AG04449 (cell line): ENCODE measurements around the gene HADHB.

Source experiments
- CTCF ChIA-PET: fragments of 350-600 bp; formaldehyde crosslinking; extraction: SDS; loops from one replicate; lab custom pipeline; 2021; ENCODE audit warnings: antibody characterized with exemption; lab: Yijun Ruan, JAX
- POLR2A ChIA-PET: fragments of 400-600, 350-600 bp; formaldehyde crosslinking; extraction: SDS; loops from one replicate; lab custom pipeline; 2020; ENCODE audit warnings: antibody characterized with exemption, inconsistent platforms; lab: Yijun Ruan, JAX
- DNase-seq: peaks from one replicate; pipeline ENCODE4 v3.0.0-alpha.2; 2010; ENCODE audit warnings: low read depth, low spot score
- H3K4me3 ChIP-seq: 2 replicates; pipeline ENCODE4 v1.5.1; 2011; ENCODE audit warnings: low read depth, mild to moderate bottlenecking, control low read depth, low read length
- CTCF ChIP-seq: IDR thresholded peaks from one replicate; pipeline ENCODE4 v1.5.1; 2011; ENCODE audit warnings: mild to moderate bottlenecking, moderate library complexity, low read length, control low read depth, inconsistent platforms; ENCODE audit not compliant: insufficient read depth; ENCODE audit errors: missing control alignments

HADHB gene

GRCh38 chr2:26203906-26204305 is 40.8 kb upstream of the HADHB start:
- no peak overlapping the region for H3K4me3 ChIP-seq
- no peak for TF ChIP-seq CTCF
- CTCF ChIA-PET: no interaction called here
- POLR2A ChIA-PET: no interaction called here
- DNase-seq: no peak

- ChIA-PET CTCF (interaction anchor here (1.9 kb wide), 1 partner anchor 27 kb away, joined by 8 read pairs; no protein-coding TSS in a partner anchor), POLR2A (no interaction called here)
- no peak for TF ChIP-seq CTCF
- H3K4me3 ChIP-seq: no peak overlapping the region
- DNase-seq: no peak
Observed at GRCh38 chr2:26212011-26212410, 32.7 kb upstream of the HADHB start.

- TF ChIP-seq CTCF: no peak
- H3K4me3 ChIP-seq: no peak overlapping the region
- ChIA-PET CTCF (no interaction called here), POLR2A (no interaction called here)
- no peak for DNase-seq
Observed at GRCh38 chr2:26214759-26215158, 30.0 kb upstream of the HADHB start.

GRCh38 chr2:26215833-26216232 is 28.9 kb upstream of the HADHB start:
- ChIA-PET POLR2A (no interaction called here), CTCF (no interaction called here)
- no peak for TF ChIP-seq CTCF
- no peak for DNase-seq
- no peak overlapping the region for H3K4me3 ChIP-seq

GRCh38 chr2:26216587-26216986 is 28.2 kb upstream of the HADHB start:
- ChIA-PET POLR2A (no interaction called here), CTCF (interaction anchor here (1.0 kb wide), 1 partner anchor 17 kb away, joined by 3 read pairs; no protein-coding TSS in a partner anchor)
- no peak for TF ChIP-seq CTCF
- no peak overlapping the region for H3K4me3 ChIP-seq
- no peak for DNase-seq

GRCh38 chr2:26217720-26218119 is 27.0 kb upstream of the HADHB start:
- no peak for DNase-seq
- ChIA-PET CTCF (no interaction called here), POLR2A (no interaction called here)
- no peak for TF ChIP-seq CTCF
- H3K4me3 ChIP-seq: no peak overlapping the region
